Stimulated activated CD4-positive, alpha-beta T cell treated with anti-CD3 and anti-CD28 coated beads, Interleukin-2, amount 100 ng/mL, for 24 hours (primary cell): Measurements from ENCODE around the gene HNRNPA2B1.

Experiments
- DNase-seq, 2 donors: peaks; one replicate each; pipeline ENCODE4 v3.0.0-alpha.2; 2020

HNRNPA2B1 gene

GRCh38 chr7:26200444-26201246 is at the start of gene HNRNPA2B1:
Gene HNRNPA2B1 (minus strand): TSS chr7:26200746. CDS start chr7:26200577, 169 bp downstream.
- DNase-seq: peak; percentile 97 to 98

GRCh38 chr7:26250239-26250638 is 49.7 kb upstream of the HNRNPA2B1 start:
- DNase-seq: no peak

GRCh38 chr7:26245150-26245549 is 44.6 kb upstream of the HNRNPA2B1 start:
- DNase-seq: no peak

- no peak for DNase-seq
Measured at GRCh38 chr7:26238032-26238431, 37.5 kb upstream of the HNRNPA2B1 start.

- no peak for DNase-seq
Measured at GRCh38 chr7:26237035-26237807, 36.7 kb upstream of the HNRNPA2B1 start.

- DNase-seq: no peak
Measured at GRCh38 chr7:26233902-26234511, 33.5 kb upstream of the HNRNPA2B1 start.

GRCh38 chr7:26227987-26228386 is 27.4 kb upstream of the HNRNPA2B1 start:
- no peak for DNase-seq

- DNase-seq: no peak
Measured at GRCh38 chr7:26224359-26224758, 23.8 kb upstream of the HNRNPA2B1 start.

GRCh38 chr7:26216049-26216448 is 15.5 kb upstream of the HNRNPA2B1 start:
- no peak for DNase-seq

GRCh38 chr7:26213807-26214515 is 13.4 kb upstream of the HNRNPA2B1 start:
- DNase-seq: no peak

- DNase-seq: no peak
Measured at GRCh38 chr7:26212921-26213718, 12.6 kb upstream of the HNRNPA2B1 start.

GRCh38 chr7:26208040-26208439 is 7.5 kb upstream of the HNRNPA2B1 start:
- no peak for DNase-seq

- no peak for DNase-seq
Measured at GRCh38 chr7:26203016-26203415, 2.5 kb upstream of the HNRNPA2B1 start.

- DNase-seq: peak; percentile 71 to 76
Measured at GRCh38 chr7:26202019-26202990, 1.8 kb upstream of the HNRNPA2B1 start.

GRCh38 chr7:26201247-26202018 is 887 bp upstream of the HNRNPA2B1 start, which contains the start of gene CBX3:
Gene CBX3 (plus strand): TSS chr7:26201745. CDS start chr7:26202999, 1,254 bp downstream.
- DNase-seq: peak; percentile 87 to 95

- DNase-seq: peak; percentile 80 to 84
Measured at GRCh38 chr7:26200038-26200443, 505 bp downstream of the HNRNPA2B1 start.

- peak; percentile 67 to 71 for DNase-seq
Measured at GRCh38 chr7:26199301-26200037, 1.1 kb downstream of the HNRNPA2B1 start.

GRCh38 chr7:26198781-26199169 is 1.8 kb downstream of the HNRNPA2B1 start:
- DNase-seq: no peak

GRCh38 chr7:26198133-26198780 is 2.3 kb downstream of the HNRNPA2B1 start:
- DNase-seq: no peak
